ENCODE results near the gene PPP1R3G.
"Not testable (repeated sequence)": the region's sequence is repeated elsewhere in the genome, so short reads cannot be mapped to it uniquely, and the experiment has no call there.

The PPP1R3G gene

GRCh38 chr6:5096482-5096881 lies 11.3 kb downstream of the PPP1R3G start:
- no peak for DNase-seq

DNA sequence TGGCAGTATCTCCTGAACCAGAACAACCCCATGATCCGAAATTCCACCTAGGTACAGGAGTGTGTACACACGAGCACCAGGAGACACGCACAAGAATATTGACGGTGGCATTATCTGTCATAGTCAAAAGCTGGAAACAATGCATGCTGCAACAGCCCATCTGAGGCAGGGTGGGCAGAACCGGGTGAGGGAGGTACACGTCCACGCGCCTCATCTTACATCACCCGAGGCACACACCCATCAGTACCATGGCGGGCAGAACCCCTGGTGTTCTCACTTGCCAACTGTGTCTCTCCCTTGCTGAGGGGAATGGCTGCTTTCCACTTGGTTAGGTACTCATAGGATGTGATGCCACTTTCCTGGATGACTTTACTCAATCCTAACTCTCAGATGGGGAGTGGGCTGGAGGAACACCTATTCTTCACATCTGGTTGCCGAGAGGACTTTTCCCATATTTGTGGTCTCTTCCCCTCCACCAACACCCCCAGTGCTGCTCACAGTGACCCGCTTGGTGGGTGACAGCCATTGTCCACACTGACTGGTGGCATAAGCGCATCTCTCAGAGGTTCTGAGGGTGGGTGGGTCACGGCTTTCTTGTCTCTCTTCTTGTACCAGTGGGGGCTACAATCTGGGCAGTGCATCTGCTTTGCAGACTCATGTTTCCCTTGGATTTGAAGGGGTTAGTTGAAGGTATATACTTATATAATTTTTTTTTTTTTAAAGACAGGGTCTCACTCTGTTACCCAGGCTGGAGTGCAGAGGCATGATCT lies 13.5 kb downstream of the PPP1R3G start:
- no peak for DNase-seq

DNA sequence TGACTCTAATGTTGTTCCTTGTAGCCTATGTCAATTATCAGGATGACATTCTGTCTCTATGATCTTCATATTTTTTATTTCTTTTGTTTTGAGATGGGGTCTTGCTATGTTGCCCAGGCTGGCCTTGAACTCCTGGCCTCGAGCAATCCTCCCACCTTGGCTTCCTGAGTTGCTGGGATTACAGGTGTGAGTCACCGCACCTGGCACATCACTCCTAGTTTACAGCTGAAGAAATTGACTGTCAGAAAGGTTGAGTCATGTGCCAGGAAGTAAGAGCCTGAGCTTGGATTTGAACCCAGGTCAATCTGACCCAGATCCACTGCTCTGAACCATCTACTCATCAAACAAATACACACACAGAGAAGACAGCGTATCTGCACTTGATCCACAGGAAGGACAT lies 14.4 kb downstream of the PPP1R3G start:
- DNase-seq = no peak

DNA sequence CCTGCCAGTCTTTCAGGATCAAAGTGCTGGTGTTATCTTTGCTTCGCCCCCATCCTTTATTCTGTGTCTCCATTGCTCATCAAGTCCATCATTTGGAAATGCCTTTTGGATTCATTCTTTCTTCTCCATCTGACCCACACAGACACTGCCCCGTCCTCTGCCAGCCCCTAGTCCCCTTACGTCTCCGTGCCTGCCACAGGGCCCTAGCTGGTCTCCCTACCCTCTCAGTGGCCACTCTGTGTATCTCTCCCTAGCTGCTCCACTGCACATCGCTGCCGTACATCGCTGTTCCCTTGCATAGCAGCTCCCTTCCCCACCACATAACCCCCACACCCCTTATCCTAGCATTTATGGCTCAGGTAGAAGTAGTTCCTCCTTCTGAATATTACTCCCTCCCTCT lies 15.7 kb downstream of the PPP1R3G start:
- no peak for DNase-seq

DNA sequence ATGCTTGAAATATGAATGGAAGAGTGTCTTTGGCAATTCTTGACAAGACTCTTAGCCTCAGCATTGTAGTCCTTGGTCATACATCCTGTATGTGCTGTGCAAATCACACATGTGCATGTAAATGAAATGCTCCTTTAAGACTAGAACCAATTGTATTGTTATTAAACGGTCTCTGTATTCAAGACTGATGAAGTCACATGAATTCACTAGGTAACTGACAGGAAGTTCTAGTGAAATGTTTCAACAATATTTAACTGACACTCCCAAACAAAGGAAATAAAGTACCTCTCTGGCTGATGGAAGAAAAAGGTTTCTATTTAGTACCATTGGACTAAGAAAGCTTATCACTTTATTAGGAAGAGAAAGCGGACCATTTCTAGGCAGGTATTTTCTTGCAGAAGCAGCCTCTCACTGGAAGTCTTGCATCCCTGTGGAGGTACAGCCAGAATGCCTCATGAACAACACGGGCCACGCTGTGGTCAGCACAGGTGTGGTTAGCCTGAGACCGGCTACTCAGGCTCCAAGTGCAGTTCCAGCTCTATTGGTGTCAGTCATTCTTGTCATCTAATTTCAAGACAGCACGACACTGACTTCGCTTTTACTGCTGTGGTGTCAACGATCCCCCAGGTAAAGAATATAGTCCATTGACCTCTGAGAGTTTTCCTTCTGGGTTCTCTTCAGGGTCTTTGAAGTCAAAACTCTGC lies 17.3 kb downstream of the PPP1R3G start:
- no peak for DNase-seq

DNA sequence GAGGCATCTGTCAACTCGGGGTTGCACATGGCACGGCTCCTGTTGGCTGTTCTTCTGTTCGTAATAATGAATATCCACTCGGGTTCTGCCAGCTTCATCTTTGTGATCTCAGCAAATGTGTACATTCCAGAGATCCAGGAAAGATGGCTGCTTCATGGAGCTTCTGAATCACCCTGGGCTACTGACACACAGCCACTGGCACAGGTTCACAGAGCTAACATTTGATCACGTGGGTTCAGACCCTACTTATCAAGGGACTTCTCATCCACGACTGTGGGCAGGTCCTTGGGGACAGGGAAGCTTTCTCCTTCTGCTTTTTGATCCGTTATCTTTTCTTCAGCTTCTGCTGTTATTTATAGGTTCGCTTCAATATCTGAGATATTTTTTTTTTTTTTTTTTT lies 18.1 kb downstream of the PPP1R3G start:
- DNase-seq = no peak

DNA sequence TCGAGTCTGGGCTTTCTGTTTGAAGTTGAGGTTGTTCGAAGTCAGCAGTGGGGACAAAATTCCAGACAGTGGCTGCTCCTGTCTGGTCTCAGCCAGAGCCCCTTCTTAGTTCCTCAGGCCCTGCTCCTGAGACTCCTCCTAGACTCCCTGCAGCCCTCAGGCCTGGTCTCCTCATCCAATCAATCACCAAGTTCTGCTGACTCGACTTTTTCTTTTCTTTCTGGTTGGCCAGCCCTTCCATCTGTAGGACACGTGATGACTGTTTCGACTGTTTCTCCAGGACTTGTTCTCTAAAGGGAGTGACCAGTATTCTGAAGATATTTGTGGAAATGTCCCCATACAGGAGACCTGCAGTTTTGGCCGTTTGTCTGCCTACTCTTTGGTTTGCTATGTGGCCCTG lies 19.5 kb downstream of the PPP1R3G start:
- no peak for DNase-seq

GRCh38 chr6:5105146-5105545 lies 20.0 kb downstream of the PPP1R3G start:
- DNase-seq = no peak

DNA sequence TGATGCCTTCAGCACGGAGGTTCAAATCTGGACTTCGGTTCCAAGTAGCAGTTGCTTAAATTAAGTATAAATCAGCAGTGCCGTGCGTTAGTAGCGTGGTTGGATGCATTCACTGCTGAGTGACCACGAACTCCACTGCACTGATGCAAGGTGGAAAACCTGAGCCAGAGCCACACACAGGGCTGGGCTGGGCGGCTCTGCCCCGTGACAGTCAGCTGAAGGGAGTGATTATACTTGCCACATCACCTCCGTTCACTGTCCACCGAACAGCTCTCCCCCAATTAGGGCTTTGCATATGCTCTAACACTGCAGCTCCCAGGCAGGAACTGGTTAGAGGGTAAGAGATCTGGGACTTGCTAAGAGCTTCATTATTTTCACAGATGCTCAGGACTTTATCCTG lies 22.2 kb downstream of the PPP1R3G start:
- no peak for DNase-seq

- DNase-seq = no peak
Observed at GRCh38 chr6:5108068-5108467, 22.9 kb downstream of the PPP1R3G start.

DNA sequence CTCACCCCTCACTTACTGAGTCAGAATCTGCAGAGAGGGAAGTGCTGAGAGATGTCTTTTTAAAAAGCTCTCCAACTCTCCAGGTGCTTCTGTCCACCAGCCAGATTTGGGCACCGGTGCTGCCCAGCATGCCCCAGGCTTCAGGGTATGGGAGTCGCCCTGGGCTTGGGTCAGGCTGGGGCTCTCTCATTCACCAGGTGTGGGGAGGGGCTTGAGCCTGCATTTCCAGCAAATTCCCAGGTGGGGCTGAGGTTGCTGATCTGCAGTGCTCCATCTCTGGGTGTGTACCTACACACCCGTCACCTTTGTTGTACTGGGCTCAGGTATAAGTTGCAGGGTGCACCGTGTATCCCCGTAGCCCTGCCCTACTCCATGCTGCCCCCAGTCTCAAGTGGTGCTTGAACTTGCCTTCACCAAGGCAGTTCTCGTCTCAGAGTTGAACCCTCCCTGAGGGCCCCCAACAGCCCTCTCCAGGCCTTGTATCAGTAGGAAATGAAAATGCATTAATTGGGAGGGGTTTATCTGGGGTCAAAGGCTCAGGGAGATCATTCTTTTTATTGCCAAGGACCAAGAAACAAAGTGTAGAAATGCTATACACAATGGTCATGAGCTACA lies 23.5 kb downstream of the PPP1R3G start:
- DNase-seq = no peak

DNA sequence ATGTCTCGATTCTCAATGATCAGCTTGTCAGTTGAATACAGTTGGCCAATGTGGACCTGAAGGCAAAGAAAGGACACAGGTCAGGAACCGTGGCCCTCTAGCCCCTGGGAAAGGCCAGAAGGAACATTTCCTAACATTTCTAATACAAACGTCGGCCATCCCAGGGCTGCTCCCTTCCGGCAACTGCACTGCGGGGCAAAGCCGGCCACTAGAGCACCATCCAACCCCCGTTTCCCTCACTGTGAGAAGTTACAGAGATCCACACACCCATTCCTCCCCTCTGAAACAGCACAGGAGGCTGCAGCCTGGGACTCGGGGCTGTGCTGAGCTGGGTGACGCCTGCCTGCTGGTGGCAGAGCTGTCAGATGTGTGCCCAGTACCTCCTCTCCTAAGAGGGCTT lies 24.3 kb downstream of the PPP1R3G start:
- DNase-seq = no peak

DNA sequence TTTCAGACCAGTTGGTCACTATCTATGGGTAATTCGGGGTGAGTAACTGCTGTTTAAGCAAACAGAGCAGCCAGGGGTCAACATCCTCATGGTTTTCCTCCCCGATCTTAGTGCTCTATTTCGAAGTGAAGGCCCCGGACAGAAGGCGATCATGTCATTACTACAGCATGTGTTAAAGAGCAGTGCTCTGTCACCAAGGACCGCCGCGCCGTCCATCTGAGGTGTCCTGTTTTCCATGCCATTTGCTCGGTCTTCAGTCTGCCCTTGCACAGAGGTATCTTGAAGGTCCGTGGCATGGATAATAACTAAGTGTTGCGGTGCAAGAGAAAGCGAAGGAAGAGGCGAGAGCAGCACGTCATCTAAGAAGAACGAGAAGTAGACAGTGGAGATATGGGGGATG lies 25.1 kb downstream of the PPP1R3G start:
- no peak for DNase-seq

- DNase-seq = no peak
Observed at GRCh38 chr6:5111626-5112025, 26.5 kb downstream of the PPP1R3G start.

- no peak for DNase-seq
Observed at GRCh38 chr6:5112066-5112799, 27.1 kb downstream of the PPP1R3G start.

DNA sequence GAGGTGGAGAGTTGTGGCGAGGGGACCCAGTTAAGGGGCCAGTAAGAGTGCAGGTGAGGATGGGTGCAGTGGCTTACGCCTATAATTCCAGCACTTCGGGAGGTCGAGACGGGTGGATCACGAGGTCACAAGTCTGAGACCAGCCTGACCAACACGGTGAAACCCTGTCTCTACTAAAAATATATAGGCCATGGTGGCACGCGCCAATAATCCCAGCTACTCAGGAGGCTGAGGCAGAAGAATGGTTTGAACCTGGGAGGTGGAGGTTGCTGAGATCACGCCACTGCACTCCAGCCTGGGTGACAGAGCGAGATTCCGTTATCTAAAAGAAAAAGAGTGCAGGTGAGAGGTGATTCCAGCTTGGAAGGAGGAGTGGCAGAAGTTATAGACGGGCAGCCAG lies 28.0 kb downstream of the PPP1R3G start:
- no peak for DNase-seq

DNA sequence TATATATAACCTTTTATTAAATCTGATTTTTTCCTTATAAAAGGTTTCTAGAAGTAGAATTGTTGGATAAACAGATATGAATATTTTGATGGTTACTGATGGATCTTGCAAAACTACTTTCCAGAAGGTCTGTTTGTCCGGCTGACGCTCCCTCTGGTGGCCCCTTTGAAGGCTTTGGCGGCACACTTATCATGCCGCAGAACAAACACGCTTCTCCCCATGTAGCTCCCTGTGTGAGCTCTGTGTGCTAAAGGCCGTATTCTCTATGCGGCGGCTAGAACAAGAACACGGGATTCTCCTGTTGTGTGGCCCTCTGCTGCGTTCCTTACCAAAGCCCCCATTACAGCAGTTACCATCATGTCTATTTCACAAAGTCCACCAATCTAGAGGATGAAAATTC lies 30.0 kb downstream of the PPP1R3G start:
- no peak for DNase-seq

- no peak for DNase-seq
Observed at GRCh38 chr6:5116243-5116991, 31.3 kb downstream of the PPP1R3G start.

DNA sequence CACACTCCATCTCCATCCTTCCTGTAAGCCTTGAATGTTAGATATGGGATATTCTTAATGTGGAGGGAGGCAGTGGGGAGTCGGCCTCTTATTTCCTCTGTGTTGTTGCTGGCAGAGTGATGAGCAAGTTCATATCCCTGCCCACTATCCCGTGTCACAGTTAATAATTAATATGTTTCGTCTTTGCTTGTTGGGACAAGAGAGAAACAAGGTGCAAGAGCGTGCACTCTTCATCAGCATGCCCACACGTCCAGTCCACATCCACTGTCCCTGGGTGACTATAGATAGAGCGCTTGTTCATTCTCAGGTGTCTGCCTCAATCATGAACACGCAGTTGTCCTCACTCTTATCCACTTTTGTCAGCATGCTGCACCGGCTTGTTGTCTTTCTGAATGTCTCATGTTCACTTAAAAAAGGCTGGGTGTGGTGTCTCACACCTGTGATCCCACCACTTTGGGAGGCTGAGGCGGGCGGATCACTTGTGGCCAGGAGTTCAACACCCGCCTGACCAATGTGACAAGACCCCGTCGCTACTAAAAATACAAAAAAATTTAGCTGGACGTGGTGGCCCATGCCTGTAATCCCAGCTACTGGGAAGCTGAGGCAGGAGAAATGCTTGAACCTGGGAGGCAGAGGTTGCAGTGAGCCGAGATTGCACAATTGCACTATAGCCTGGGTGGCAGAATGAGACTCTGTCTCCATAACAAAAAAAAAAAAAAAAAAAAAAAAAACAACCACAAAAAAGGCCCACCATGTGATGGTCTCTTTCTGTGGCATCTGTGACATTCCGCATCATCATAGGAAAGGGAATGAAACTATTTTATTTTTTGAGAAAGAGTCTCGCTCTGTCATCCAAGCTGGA lies 34.2 kb downstream of the PPP1R3G start:
- DNase-seq = no peak

- DNase-seq = no peak
Observed at GRCh38 chr6:5120011-5120410, 34.9 kb downstream of the PPP1R3G start.

DNA sequence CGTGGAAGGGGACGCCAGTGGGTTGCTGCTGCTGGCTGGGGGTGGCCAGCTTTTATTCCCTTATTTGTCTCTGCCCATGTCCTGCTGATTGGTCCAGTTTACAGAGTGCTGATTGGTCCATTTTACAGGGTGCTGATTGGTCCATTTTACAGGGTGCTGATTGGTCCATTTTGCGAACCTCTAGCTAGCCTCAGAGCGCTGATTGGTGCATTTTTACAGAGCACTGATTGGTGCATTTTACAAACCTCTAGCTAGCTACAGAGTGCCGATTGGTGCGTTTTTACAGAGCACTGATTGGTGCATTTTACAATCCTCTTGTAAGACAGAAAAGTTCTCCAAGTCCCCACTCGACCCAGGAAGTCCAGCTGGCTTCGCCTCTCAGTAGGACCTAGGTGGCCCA lies 35.4 kb downstream of the PPP1R3G start:
- not testable (repeated sequence) for DNase-seq

DNA sequence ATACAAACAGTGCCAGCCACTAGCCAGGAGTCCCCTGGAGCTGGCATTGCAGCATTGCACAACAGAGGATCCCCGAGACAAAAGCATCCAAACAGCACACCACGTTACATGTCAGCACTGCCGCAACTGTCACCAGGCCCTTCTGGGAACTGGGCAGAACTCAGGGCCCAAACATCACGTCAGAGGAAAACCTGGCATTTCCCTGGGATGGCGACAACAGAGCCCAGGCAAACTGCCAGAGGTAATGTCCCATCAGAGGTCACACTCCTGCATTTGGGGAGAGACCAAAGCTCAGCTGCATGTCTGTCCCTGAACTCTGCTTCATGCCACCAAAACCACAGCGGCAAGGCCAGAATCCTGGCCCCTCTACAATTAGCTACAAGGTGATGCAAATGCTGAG lies 36.3 kb downstream of the PPP1R3G start:
- DNase-seq = no peak
